Measurements from ENCODE around the gene TPST1. TPM values are rescaled to one million over a fixed set of nuclear protein-coding genes. Genes with fewer than 3 reads are reported as not detected.

TPST1 gene
- total and polyA plus RNA-seq, 9 of the 15 experiments (the other 6 are each of a cell fraction or from before 2014, with no cell fraction given) = 0.15 to 2.2 (median 0.53) TPM

DNA sequence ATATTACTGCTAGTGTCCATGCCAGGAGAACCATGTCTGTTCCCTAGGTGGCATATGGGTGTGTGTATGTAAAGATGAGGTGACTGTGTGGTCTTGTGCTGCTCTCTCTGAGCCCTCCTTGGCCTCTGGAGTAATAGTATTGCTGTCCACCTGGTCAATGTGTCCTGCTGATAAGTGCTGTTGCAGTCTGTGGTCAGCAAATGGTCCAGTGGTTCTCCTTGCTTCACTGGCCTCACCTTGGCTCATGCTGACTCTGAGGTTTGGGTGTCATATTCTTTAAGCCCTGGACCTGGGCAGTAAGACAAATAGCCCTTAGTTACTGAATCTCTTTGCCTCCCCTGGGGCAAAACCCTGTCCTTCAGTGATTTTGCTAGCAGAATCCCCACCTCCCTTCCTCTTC, 56.8 kb downstream of the TPST1 start:
- Histone ChIP-seq H3K79me2 (ENCODE audit: control insufficient read depth, insufficient read depth, low read length) (no peaks in the 10 kb centered on the region), H3K9ac (ENCODE audit: insufficient read depth in 1 of 2, low read depth in 2 of 2, low read length in 2 of 2) (no peak overlapping the region), H3K27ac (ENCODE audit: extremely low read depth, low read depth, low read length) (no peak overlapping the region), H3K36me3 (ENCODE audit: control insufficient read depth, insufficient read depth, low read length) (no peaks in the 10 kb centered on the region), H3K4me1 (replicated peaks in 1 of 2; ENCODE audit: control insufficient read depth in 2 of 2, insufficient read depth in 2 of 2, low read length in 2 of 2) (no peaks in the 10 kb centered on the region), H3K9me1 (ENCODE audit: control insufficient read depth, insufficient read depth, low read length) (no peaks in the 10 kb centered on the region), H4K20me1 (replicated peaks; ENCODE audit: control insufficient read depth, insufficient read depth, low read length) (no peaks in the 10 kb centered on the region), H3K9me3 (replicated peaks; ENCODE audit: control insufficient read depth, insufficient read depth, low read depth, low read length) (peaks cover 17% of the 10 kb centered on the region), H3K4me3 (no peak overlapping the region), H3K27me3 (ENCODE audit: control insufficient read depth in 2 of 2, insufficient read depth in 2 of 2, low read length in 2 of 2) (0 out of 5 replicates have a peak, but pooled peaks cover 0 to 2% of the 10 kb centered on the region in 2 experiments), H2AFZ (ENCODE audit: low read depth, low read length) (no peak overlapping the region), H3K4me2 (ENCODE audit: insufficient read depth, low read length) (no peak overlapping the region)
- no TSS peak for BruUV-seq (replicated peaks)
- in situ Hi-C loops (cut with MboI) (no loop called here), intact Hi-C loops (cut with micrococcal nuclease) (no loop called here)
- FAIRE-seq (no peak), DNase-seq (ENCODE audit: extremely low read depth in 1 of 4, low spot score in 3 of 4) (no peak), ATAC-seq (no peak)
- ChIA-PET POLR2A (interaction anchor here (1.4 kb wide), 1 partner anchor 15 kb away, joined by 3 read pairs; no protein-coding TSS in a partner anchor), CTCF (ENCODE audit: low intra/inter-chr PET ratio) (no interaction called here)
- TF ChIP-seq, protein P1, sequence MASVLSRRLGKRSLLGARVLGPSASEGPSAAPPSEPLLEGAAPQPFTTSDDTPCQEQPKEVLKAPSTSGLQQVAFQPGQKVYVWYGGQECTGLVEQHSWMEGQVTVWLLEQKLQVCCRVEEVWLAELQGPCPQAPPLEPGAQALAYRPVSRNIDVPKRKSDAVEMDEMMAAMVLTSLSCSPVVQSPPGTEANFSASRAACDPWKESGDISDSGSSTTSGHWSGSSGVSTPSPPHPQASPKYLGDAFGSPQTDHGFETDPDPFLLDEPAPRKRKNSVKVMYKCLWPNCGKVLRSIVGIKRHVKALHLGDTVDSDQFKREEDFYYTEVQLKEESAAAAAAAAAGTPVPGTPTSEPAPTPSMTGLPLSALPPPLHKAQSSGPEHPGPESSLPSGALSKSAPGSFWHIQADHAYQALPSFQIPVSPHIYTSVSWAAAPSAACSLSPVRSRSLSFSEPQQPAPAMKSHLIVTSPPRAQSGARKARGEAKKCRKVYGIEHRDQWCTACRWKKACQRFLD (CRISPR knock-in tag; IDR thresholded peaks at IDR 0.05) = no peak
- TF ChIP-seq SIN3A (IDR thresholded peaks at IDR 0.05; ENCODE audit: borderline replicate concordance in 2 of 2, control insufficient read depth in 1 of 2, low read depth in 2 of 2, low read length in 2 of 2) (no peak), DPF2 (IDR thresholded peaks at IDR 0.05) (no peak), IRF2 (CRISPR knock-in tag; IDR thresholded peaks at IDR 0.05) (no peak), ZNF778 (CRISPR knock-in tag; IDR thresholded peaks at IDR 0.05) (no peak), SNRNP70 (optimal IDR thresholded peaks at IDR 0.05; ENCODE audit: low read depth, low read length) (no peak), ZNF324 (CRISPR knock-in tag; IDR thresholded peaks at IDR 0.05) (no peak), ARHGAP35 (IDR thresholded peaks at IDR 0.05; ENCODE audit: partially characterized antibody) (no peak), CAMTA2 (CRISPR knock-in tag; conservative IDR thresholded peaks at IDR 0.05) (no peak), GTF2A2 (tag; IDR thresholded peaks at IDR 0.05) (no peak), ZNF232 (CRISPR knock-in tag; IDR thresholded peaks at IDR 0.05) (no peak)
- TF ChIP-seq, protein P2, sequence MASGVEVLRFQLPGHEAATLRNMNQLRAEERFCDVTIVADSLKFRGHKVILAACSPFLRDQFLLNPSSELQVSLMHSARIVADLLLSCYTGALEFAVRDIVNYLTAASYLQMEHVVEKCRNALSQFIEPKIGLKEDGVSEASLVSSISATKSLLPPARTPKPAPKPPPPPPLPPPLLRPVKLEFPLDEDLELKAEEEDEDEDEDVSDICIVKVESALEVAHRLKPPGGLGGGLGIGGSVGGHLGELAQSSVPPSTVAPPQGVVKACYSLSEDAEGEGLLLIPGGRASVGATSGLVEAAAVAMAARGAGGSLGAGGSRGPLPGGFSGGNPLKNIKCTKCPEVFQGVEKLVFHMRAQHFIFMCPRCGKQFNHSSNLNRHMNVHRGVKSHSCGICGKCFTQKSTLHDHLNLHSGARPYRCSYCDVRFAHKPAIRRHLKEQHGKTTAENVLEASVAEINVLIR (CRISPR knock-in tag; IDR thresholded peaks at IDR 0.05) = no peak
- TF ChIP-seq, protein P3, sequence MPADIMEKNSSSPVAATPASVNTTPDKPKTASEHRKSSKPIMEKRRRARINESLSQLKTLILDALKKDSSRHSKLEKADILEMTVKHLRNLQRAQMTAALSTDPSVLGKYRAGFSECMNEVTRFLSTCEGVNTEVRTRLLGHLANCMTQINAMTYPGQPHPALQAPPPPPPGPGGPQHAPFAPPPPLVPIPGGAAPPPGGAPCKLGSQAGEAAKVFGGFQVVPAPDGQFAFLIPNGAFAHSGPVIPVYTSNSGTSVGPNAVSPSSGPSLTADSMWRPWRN (IDR thresholded peaks at IDR 0.05; ENCODE audit: low read depth) = no peak
- TF ChIP-seq, protein P4, sequence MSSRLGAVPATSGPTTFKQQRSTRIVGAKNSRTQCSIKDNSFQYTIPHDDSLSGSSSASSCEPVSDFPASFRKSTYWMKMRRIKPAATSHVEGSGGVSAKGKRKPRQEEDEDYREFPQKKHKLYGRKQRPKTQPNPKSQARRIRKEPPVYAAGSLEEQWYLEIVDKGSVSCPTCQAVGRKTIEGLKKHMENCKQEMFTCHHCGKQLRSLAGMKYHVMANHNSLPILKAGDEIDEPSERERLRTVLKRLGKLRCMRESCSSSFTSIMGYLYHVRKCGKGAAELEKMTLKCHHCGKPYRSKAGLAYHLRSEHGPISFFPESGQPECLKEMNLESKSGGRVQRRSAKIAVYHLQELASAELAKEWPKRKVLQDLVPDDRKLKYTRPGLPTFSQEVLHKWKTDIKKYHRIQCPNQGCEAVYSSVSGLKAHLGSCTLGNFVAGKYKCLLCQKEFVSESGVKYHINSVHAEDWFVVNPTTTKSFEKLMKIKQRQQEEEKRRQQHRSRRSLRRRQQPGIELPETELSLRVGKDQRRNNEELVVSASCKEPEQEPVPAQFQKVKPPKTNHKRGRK (tag; IDR thresholded peaks at IDR 0.05) = no peak

Measured in K562 (cell line).